ENCODE data around the gene GJB6. TPM values are rescaled to one million over a fixed set of nuclear protein-coding genes. Genes with fewer than 3 reads are reported as not detected.
A peak's percentile ranks its signal among the peaks of the same experiment; 100 is the strongest.

Gene GJB6
- total RNA-seq, 1 experiment from 2014 or later: 0.84 TPM

DNA sequence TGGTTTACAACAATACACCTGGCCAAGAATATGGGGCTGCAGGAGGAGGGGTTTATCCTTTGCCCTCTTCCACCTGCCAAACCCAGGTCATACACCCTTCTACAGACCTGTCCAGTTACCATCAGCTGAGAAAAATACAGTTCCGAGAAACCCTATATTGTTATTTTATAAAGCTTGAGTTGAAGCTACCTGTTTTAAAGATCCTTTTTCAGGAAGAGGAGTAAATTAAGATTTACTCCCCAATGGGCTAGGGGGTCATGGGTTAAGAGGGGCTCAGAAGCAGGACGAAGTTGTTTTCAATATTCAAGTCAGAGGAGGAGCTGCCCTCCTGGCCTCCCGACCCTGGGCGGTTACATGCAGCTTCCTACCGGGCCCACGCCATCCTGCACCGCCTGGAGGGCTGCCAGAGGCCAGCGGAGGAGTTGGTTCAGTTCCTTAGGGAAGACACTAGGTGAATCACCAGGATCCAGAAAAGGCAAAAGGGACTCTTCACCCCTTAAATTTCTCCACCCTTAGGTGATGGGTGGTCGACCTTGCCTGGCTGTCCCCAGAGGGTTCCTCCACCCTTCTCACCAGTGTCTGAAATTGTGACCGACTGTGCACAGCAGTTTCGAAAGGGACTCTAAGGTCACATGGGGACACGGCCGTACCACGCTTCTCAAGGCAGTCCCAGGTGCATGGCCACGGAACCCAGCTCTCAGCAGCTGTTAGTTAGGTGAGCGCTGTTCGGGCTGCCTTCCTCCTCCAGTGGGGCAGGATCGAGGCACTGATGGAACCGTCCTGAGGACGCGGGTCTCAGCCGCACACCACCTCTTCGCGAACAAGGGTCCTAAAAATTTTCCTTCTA is 40.6 kb downstream of the GJB6 start:
- Histone ChIP-seq H4K20me1 (ENCODE audit: low read length) (no peaks in the 10 kb centered on the region), H3K9ac (ENCODE audit: low read length) (peak overlapping the region; percentile 79), H3K27ac (ENCODE audit: low read length) (peak overlapping the region; percentile 86), H3F3A (ENCODE audit: low read length, unreplicated experiment) (no peaks in the 10 kb centered on the region), H3K4me2 (ENCODE audit: low read length) (peak overlapping the region; percentile 87), H2AFZ (ENCODE audit: low read length) (peak overlapping the region; percentile 69), H3K27me3 (ENCODE audit: low read length) (no peaks in the 10 kb centered on the region), H3K4me1 (ENCODE audit: insufficient read depth, low read length) (peaks cover 27% of the 10 kb centered on the region), H3K4me3 (ENCODE audit: low read length) (peak overlapping the region; percentile 73), H3K9me3 (ENCODE audit: low read length) (no peaks in the 10 kb centered on the region), H3K36me3 (ENCODE audit: low read depth, low read length) (peaks cover 17% of the 10 kb centered on the region; the same call in 1 of the 2 replicates), H3K9me2 (replicated peaks; ENCODE audit: low read length) (no peaks in the 10 kb centered on the region), H3K79me2 (ENCODE audit: low read length) (peaks cover 39% of the 10 kb centered on the region)
- TF ChIP-seq EZH2 (IDR thresholded peaks at IDR 0.05; ENCODE audit: low read length, unreplicated experiment): no peak
- TF ChIP-seq, protein P1, sequence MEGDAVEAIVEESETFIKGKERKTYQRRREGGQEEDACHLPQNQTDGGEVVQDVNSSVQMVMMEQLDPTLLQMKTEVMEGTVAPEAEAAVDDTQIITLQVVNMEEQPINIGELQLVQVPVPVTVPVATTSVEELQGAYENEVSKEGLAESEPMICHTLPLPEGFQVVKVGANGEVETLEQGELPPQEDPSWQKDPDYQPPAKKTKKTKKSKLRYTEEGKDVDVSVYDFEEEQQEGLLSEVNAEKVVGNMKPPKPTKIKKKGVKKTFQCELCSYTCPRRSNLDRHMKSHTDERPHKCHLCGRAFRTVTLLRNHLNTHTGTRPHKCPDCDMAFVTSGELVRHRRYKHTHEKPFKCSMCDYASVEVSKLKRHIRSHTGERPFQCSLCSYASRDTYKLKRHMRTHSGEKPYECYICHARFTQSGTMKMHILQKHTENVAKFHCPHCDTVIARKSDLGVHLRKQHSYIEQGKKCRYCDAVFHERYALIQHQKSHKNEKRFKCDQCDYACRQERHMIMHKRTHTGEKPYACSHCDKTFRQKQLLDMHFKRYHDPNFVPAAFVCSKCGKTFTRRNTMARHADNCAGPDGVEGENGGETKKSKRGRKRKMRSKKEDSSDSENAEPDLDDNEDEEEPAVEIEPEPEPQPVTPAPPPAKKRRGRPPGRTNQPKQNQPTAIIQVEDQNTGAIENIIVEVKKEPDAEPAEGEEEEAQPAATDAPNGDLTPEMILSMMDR (conservative IDR thresholded peaks at IDR 0.05; ENCODE audit: low read depth, low read length): no peak
- TF ChIP-seq EZH2phosphoT487 (IDR thresholded peaks at IDR 0.05; ENCODE audit: borderline replicate concordance, low read length): no peak
- TSS peak; percentile 33 for BruUV-seq (replicated peaks)
- ChIA-PET POLR2A (ENCODE audit: unreplicated experiment) (interaction anchor here (0.9 kb wide), 1 partner anchor 71 kb away, joined by 4 read pairs; no protein-coding TSS in a partner anchor), CTCF (no interaction called here)
- intact Hi-C loops (cut with micrococcal nuclease): loop anchor here (5.0 kb wide), 5 partner anchors 181 to 581 kb away; partner anchors contain the start of genes EEF1AKMT1 and IFT88
- peak; percentile 18; the same call in 1 of the 2 replicates for ATAC-seq
- peak; percentile 72 for DNase-seq

GRCh38 chr13:20190481-20191310 is 41.4 kb downstream of the GJB6 start:
- H3K27ac ChIP-seq (ENCODE audit: low read length): peak overlapping the region; percentile 86
- H3F3A ChIP-seq (ENCODE audit: low read length, unreplicated experiment): no peaks in the 10 kb centered on the region
- H3K27me3 ChIP-seq (ENCODE audit: low read length): no peaks in the 10 kb centered on the region
- no peaks in the 10 kb centered on the region for H4K20me1 ChIP-seq (ENCODE audit: low read length)
- H2AFZ ChIP-seq (ENCODE audit: low read length): no peak overlapping the region
- ATAC-seq: peak; percentile 77
- intact Hi-C loops (cut with micrococcal nuclease): loop anchor here (1.0 to 5.0 kb wide), 6 partner anchors 15 to 582 kb away; partner anchors contain the start of genes EEF1AKMT1 and IFT88
- H3K9me2 ChIP-seq (replicated peaks; ENCODE audit: low read length): no peaks in the 10 kb centered on the region
- H3K9me3 ChIP-seq (ENCODE audit: low read length): no peaks in the 10 kb centered on the region
- H3K4me3 ChIP-seq (ENCODE audit: low read length): peak overlapping the region; percentile 73
- CTCF ChIA-PET: no interaction called here
- POLR2A ChIA-PET (ENCODE audit: unreplicated experiment): interaction anchor here (0.6 kb wide), 1 partner anchor 221 kb away, joined by 3 read pairs; no protein-coding TSS in a partner anchor
- H3K9ac ChIP-seq (ENCODE audit: low read length): peak overlapping the region; percentile 79
- peak; percentile 89 for DNase-seq
- TSS peak; percentile 50 for BruUV-seq (replicated peaks)
- peaks cover 27% of the 10 kb centered on the region for H3K4me1 ChIP-seq (ENCODE audit: insufficient read depth, low read length)
- TF ChIP-seq EZH2 (IDR thresholded peaks at IDR 0.05; ENCODE audit: low read length, unreplicated experiment) (no peak), EZH2phosphoT487 (IDR thresholded peaks at IDR 0.05; ENCODE audit: borderline replicate concordance, low read length) (no peak)
- TF ChIP-seq, protein P1 (conservative IDR thresholded peaks at IDR 0.05; ENCODE audit: low read depth, low read length): no peak
- H3K36me3 ChIP-seq (ENCODE audit: low read depth, low read length): peaks cover 17% of the 10 kb centered on the region; the same call in 1 of the 2 replicates
- H3K79me2 ChIP-seq (ENCODE audit: low read length): peaks cover 39% of the 10 kb centered on the region
- peak overlapping the region; percentile 87 for H3K4me2 ChIP-seq (ENCODE audit: low read length)
